ENCODE results near the gene SULF2.

SULF2 gene

DNA sequence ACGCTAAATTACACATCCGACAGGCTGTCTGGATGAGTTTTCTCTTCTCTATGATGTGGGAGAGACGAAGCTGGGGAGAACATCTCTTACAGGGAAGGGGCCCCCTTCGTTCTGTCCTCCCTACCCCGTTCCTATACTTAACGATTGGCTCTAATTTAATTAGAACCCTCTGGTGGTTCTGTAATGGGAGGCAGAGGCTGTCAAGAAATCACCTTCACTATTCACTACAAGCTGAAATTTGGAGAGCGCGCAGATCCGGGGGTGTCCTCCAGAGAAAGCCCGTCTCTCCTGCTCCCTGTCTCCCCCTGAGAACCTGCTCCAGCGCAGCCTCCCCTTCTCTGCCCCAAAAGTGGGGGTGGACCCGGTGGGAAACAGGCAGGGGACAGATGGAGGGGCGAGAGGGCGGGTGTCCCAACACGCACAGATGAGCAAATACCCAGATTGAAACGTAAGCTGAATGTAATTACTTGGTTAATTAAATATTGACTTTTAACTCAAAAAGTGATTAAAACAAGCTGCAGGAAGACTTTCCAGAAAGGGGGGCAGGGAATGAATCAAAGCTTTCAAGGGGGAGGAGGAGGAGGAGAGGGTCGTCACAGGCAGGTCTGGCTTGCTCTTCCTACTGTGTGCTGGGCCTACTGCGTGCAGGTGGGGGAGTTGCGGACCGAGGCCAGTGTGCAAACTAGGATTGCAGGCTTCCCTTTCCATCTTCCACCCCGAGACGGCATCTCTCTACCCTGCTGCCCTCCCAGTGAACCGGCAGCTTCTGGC is 1.3 kb downstream of the SULF2 start:
- no peak for DNase-seq

DNA sequence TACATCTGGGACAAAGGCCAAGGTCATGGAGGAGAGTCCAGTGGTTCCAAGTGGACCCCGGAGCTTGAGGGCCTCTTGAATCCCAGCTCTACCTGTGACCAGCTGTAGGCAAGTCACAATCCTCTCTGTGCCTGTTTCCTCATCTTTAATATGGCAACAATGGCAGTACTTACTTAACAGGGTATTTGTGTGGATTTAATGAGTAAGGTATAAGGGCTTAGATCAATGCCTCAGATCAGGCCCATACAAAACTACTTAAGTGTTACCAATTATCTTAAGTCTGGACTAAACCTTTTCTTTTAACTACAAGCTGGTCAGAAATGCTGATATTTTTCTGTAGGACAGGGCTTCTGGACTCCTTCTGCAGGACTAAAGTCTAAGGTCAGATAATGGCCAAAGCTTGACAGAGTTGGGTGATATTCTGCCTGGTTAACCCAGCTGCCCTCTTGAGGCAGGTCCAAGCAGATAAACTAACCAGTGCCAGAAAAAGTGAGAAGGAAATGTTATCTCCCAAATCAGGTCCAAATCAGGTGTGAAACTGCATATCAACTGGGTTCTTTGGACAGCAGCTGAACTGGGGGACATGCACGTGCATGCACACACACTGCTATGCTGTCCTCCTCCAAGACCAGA is 2.2 kb downstream of the SULF2 start:
- DNase-seq: no peak

DNA sequence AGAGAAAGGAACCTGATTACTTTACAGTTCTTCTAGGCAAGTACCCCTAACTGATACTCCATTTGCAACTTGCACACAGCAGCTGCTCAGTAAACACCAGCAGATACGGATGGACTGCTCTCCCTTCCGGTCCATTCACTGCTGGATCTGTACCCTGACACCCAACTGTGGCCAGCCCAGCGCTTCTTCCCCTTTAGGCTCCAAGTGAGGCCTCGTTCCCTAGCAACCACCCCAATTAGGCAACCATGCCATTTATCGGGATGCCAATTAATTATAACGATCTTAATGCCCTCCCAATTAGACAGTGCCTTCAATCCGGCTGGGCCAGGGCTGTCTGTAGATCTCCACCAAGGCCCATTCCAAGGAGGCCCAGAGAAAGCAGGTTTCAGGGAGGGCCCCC is 3.2 kb downstream of the SULF2 start:
- no peak for DNase-seq

DNA sequence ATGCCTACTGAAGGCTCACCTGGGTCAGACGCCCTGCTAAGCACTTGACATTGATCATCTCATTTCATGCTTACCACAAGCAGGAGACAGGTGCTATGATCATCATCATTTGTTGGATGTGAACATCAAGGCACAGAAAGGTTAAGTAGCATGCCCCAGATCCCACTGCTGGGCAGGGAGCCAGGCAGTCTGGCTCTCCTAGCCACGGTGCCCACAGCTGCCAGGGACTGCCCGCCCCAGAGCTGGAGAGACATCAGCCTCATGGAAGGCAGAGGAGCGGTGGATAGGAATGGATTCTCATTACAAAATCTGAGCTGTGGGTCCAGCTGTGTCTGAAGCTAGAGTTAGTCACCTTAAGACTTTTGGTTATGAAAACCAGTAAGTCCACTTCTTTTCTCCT is 3.6 kb downstream of the SULF2 start:
- DNase-seq: no peak

DNA sequence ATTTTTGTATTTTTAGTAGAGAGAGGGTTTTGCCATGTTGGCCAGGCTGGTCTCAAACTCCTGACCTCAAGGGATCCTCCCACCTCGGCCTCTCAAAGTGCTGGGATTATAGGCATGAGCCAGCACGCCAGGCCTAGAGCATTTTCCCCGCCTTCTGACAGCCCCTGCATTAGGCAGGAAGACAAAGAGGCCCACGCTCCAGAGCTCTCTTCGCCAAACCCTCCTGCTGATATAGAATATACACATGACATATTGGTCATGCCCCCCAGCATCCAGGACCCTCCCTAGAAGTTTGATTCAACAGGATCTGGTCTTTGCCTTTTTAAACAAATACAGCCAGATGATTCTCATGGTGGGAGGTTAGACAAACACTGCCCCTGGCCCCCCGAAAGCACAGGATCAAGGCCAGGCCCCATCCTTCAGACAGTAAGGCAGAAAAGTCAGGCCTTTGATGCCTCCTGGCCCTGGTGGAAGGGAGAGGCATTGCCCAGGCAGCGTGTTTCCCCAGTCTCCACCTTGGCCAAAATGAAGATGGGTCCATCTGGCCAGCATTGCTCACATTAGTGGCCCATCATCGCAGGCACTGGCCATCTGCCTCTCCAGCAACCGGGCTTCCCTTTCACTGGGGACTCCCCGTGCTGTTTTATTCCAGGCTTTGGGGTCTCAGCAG is 4.4 kb downstream of the SULF2 start:
- no peak for DNase-seq

- no peak for DNase-seq
Measured at GRCh38 chr20:47778398-47779354, 6.6 kb downstream of the SULF2 start.

DNA sequence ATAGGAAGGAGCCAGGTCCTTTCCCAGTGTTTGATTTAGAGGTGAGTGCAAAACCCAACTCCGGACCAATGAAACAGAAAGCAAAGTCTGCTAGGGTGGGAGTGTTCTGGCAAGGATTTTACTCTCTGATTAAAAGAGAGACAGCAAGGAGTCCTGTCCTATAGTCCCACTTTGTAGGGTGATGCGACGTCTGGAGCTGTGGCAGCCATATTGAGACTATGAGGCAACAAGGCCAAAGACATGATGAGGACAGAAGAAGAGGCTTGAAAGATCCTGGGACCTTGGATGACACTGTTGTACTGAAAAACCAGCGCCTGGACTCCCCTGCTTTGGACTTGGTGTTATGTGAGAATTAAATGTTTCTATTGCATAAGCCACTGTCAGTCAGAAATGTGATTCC is 8.1 kb downstream of the SULF2 start:
- no peak for DNase-seq

GRCh38 chr20:47776639-47777038 is 8.6 kb downstream of the SULF2 start:
- DNase-seq: no peak

DNA sequence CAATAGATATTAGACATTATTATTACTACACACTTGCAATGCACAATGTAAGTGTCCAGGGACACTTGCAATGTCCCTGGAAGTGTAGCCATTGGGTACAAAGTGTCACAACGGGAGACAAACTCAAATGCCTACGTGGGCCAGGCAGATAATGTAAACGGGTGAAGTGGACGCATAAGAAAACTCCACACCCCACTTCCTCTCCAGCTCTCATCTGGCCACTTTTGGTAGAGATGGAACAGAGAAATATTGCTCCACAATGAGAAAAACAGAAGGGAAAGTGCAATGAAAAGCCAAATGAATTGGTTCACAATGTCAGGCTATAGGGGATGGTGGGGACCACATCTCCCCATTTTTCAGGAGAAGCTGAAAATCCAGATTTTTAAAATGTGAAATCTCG is 9.4 kb downstream of the SULF2 start:
- DNase-seq: no peak

- DNase-seq: no peak
Measured at GRCh38 chr20:47775039-47775438, 10.2 kb downstream of the SULF2 start.

GRCh38 chr20:47774131-47774777 is 11.0 kb downstream of the SULF2 start:
- no peak for DNase-seq

DNA sequence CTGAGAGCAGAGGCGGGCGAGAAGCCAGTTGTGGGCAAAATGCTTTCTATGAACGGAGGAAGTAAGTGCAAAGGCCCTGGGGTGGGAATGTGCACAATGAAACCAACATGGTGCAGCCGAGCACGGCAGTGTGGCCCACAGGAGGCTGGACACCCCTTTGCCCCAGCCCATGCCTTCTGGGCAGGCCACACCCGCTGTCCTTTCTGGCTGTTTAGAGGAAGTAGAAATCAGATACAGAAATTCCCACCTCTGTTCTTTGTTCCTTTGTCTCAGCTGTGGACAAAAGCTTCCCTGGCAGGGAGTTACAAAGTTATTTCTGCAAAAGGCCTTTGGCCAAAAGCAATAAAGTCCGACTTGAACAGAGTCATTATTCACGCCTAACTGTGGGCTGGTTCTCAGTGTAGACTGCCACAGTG is 11.9 kb downstream of the SULF2 start:
- DNase-seq: no peak

DNA sequence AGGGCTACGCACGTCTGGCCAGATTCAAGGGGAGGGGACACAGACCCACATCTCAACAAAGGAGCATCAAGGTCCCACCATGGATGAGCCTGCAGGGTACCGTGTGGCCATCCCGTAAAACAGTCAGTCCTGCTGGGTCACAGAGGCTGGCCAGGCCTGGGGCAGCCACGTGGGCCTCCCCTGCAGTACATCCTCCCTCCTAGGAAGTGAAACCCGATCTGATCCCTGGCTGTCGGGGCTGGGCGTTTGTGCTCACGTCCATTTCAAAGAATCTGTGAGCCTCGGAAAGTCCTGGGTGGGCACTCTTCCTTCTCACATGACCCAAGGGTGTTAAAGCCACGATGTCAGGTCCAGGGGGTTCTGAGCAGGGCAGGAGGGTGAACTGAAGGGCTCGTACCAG is 14.3 kb downstream of the SULF2 start:
- no peak for DNase-seq

DNA sequence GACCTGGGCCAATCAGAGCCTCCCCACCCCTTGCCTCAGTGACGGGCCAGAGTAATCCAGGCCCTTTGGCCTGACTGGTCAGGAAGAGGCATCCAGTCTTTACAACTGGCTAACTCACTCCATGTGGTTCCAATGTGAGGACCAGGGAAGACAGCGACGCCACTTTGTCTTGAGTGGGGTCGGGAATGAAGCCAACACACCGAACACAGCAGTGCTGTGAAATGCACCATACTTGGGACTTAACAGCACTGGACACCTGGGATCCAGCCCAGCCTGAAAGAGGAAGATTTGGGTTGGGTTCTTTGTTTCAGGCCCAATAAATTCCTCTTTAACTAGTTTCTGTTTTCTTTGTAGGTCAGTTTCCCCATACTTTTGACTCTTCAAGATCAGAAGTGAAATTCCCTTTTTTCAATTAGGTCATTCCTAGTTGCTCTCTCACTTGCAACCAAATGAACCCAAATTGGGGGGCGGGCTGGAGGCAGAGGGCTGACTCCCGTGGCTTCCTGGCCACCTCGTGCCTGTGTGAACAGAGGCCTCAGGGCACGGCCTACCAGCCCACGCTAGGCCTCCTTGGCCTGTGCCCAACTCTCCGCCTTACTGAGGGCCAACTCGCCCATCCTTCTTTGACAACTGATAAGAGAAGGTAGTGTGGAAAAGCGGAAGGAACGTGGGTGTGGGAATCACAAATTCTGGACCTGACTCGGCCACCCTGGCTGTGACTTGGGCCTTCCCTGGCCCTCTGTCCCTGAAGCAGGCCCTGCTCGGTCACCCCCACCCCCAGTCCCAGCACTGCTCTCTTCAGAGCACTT is 17.1 kb downstream of the SULF2 start:
- no peak for DNase-seq

DNA sequence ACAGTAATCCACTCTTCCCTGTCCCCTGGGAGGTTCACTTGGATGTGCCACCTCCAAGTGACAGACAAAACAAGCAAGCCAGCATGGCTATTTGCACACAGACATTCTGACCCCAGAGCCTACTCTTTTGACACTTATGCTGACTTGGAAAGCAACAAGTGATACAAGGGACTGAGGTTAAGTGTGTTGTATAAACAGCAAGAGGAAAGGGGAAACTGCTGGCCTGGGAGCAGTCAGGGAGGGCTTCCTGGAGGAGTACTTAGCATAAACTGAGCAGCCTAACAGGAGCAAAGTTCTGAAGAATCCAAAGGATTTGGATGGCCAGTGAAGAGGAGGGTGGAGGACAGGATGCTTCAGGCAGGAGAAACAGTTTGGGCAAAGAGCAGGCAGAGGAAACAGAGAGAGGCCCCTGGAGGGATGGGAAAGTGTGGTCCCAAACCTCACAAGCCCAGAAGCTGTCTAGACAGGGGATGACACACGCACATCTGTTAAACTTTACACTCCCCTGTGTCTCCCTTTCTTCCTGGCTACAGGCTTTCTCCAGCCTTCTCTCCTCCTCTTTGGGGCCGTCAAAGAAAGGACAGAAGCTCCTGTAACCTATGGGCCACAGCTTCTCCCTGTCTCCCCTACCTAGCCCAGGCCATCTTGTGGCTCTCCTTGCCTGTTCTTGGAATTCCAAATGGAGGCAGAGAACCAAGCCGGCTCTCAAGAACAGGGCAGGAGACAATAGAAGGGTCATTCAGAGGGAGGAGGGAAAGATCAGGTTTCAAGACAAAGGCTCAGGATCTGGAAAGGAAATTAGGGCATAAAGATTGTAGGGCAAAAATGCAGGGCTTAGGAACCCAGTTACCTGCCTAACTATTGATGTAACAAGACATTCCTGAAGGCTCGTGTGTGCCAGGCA is 19.3 kb downstream of the SULF2 start:
- no peak for DNase-seq

GRCh38 chr20:47765271-47765670 is 20.0 kb downstream of the SULF2 start:
- DNase-seq: no peak

- DNase-seq: no peak
Measured at GRCh38 chr20:47764154-47764733, 21.0 kb downstream of the SULF2 start.

DNA sequence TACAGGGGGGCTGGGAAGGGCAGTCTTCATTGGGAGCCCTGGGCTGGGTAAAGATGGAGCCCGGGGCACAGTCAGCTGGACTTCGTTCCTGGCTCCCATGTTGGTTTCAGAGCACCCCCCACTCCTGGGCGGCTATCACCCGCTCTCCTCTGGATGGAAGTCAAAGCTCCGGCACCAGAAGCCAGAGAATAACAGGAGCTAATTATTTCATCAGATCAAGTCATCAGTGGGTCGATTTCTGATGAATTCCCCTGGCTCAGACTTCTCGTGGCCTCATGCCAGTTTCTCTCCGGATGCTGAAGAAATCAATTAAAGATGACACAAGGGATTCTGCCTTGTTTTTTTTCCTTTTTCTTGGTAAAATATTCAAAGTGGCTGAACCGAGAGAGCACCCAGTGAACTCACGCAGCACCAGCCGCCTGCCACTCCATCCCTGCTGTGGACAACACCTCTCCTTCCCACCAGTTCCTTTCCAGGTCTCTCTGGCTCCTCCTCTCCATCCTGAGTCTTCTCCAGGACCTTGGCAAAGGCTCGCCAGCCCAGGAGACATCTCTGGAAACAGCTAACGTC is 22.5 kb downstream of the SULF2 start:
- no peak for DNase-seq

- no peak for DNase-seq
Measured at GRCh38 chr20:47761482-47762047, 23.7 kb downstream of the SULF2 start.
